Activated CD8-positive, alpha-beta memory T cell treated with anti-CD3 and anti-CD28 coated beads, Interleukin-2, amount 50 U/mL, for 1 hour (primary cell): ENCODE data around the gene HSBP1L1.

Source experiments
- DNase-seq: peaks from one replicate; pipeline ENCODE4 v3.0.0-alpha.2; 2020; ENCODE audit errors: extremely low read depth

The HSBP1L1 gene

DNA sequence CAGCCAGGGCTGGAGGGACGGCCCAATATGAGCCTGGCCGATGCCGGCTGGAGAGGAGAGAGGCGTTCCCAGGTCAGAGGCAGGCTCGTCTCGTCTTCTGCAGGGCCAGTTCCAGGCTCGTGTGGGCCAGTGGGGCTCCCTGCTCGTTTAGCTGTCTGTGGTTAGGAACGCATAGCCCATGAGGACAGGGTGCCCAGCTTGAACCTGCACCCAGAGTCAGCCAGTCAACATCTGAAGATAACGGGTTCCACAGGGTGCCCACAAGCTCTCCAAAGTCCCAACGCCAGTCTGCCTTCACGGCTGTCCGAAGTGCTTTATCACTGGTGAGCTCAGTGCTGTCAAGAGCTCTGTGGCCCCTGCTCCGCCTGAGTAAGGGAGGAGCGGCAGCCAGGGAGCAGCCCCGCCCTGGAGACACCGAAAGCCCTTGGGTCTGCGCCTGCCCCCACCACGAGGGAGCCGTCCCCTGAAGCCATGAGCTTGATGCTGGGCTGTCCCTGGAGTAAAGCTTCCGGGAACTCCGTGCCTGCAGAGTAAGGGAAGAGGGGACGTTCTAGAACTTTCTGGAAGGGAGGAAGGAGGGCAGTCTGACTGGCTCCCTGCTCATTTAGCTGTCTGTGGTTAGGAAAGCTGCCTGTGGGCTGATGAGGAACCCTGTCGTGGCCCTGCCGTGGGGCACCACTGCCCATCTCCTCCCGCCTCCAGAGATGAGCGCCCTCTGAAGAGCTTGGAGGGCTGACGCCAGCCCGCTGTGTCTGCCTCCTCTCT, 2.7 kb upstream of the HSBP1L1 start:
- DNase-seq = no peak

DNA sequence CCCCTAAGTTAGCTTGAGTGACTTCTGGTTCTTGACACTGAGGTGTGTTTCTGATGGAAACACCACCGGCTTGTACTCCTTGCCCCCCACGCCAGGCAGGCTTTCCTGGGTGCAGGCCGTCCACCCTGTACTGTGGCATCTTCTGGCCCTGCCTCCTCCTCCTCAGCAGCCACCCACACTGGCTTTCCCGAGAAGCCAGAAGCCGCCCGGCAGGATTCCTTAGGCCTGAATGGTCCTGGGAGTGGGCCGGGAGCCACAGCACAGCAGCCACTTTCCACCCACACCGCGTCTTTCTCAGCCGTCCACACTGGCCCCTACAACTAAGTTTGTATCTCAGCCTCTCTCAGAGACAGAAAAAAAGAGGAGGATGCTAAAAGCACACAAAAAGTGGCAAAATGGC, 2.1 kb upstream of the HSBP1L1 start:
- DNase-seq = no peak

DNA sequence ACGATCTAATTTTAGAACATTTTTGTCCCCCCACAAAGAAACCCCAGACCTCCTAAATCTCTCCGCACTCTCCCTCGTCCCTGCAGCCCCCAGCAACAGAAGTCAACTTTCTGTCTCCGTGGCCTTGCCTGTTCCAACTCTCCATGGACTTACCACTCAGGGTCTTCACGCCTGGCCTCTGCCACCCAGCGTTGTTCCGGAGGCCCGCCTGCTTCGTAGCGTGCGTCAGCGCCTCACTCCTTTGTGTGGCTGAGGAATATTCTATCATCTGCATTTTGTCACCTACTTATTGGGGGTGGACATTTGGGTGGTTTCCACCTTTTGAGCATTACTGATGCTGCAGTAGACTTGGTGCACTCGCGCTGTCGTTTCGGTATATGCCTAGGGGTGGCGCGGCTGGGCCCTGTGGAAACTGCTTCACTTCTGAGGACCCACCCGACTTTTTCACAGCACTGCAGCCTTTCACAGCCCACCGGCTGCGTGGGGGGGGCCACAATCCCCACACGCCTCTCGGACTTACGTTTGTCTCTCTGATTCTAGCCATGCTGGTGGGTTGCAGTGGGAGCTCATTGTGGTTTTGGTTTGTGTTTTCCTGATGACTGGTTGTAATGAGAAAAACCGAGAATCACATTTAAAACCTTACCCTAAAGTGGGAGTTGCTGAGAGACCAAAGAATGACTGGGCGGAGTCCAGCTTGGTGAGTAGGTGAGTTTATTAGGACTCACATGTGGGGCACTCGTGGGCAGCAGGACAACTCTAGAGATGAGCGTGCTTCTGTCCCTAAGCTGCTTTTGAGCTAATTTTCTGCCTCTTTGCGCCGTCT, 1.4 kb upstream of the HSBP1L1 start:
- DNase-seq = no peak

DNA sequence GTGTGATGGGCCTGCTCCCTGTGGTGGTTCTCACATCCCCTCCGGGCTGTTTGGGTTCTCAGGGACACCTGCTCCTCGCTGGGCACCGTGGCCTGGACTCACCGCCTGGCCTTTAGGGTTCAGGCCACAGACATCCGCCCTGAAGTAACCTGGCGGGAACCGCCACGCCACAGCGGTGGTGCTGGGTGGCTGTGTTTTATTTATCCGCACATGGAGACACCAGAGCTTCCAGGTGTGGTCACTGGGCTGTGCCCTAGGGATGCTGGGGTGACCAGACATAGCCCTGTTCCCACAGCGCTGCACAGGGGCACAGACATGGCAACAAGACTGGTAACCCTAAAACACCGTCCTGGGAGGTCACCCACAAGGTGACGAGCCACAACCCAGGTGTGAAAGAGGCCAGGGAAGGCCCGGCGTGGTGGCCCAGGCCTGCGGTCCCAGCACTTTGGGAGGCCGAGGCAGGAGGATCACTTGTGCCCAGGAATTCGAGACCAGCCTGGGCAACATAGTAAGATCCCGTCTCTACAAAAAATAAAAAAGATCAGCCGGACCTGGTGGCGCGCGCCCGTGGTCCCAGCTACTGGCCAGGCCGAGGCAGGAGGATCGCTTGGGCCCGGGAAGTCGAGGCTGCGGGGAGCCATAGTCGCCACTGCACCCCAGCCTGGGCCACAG, 649 bp upstream of the HSBP1L1 start:
- DNase-seq = no peak

DNA sequence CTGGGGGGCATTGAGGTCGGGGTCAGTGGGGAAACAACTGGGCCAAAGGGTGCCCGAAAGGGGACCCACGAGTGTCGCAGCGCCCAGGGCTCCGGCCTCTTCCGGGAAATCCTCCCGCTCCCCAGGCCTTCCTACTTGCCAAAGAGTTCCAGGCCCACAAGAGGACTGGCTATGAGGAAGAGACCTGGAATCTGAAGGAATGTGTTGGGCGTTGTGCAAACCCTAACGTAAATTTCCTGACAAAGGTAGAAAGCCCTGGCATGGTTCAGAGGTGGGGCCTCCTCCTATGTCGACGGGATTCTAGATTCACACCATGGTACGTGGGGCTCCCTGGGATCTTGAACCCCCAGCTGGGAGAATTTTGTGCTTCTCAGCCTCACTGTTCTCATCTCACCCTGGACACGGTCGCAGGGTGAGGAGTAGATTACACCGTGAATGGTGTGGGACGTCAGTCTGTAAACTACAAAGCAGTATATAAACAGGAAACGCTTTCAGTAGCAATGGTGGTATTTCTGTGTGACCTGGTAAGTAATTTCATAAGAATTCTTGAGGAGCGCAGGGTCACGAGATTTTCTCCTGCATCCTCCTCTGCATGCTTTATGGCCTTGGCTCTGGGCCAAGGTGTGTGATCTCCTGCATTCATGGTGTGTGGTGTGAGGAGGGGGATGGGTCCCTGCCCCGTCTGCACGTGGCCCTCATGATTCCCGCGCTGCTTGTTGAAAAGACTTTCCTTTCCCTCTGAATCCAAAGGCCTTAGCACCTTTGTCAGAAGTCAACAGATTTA, 868 bp downstream of the HSBP1L1 start:
- DNase-seq = no peak

DNA sequence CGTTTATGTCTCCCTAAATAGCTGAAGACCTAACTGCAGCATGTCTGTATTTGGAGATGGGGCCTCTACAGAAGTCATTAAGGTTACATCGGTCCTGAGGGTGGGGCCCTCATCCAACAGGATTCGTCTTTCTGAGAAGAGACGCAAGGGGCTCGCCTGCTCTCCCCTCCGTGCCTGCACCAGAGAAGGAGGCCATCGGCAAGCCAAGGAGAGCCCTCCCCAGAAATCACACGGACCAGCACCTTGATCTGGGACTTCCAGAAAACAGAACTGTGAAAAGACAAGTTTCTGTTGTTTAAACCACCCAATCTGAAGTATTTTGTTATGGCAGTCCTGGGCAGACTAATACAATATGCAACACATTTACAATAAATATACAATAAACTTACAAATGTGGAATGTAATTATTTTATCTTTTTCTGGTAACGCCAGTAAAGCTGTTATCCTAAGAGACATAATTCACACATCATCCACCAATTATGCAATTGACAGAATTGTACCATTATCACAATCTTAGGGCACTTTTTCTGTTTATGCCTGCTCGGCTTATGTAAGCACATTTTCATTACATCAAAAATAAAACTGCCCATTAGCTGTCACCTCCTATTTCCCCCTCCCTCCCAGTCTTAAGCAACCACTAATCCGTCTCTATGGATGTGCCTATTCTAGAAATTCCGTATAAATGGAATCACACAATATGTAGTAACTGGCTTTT, 6.1 kb downstream of the HSBP1L1 start:
- no peak for DNase-seq

DNA sequence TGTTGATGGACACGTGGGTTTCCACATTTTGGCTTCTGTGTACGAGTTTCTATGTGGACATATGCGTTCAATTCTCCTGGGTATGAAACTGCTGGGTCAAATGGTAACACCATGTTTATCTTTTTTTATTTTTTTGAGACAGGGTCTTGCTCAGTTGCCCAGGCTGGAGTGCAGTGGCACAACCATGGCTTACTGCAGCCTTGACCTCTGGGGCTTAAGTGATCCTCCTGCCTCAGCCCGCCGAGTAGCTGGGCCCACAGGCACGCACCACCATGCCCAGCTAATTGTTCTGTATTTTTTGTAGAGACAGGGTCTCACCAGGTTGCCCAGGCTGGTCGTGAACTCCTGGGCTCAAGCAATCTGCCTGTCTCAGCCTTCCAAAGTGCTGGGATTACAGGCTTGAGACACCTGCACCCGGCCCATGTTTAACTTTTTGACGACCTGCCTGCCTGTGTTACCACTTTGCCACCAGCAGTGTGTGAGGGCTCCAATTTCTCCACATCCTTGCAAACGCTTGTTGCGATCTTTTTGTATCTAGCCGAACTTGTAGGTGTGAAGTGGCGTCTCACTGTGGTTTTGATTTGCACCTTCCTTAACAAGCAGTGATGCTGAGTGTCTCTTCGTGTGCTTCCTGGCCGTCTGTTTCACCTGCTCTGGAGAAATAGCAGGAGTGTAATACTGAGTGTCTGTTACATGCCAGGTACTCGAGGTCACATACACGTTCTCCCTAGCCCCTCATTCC, 6.9 kb downstream of the HSBP1L1 start:
- no peak for DNase-seq

DNA sequence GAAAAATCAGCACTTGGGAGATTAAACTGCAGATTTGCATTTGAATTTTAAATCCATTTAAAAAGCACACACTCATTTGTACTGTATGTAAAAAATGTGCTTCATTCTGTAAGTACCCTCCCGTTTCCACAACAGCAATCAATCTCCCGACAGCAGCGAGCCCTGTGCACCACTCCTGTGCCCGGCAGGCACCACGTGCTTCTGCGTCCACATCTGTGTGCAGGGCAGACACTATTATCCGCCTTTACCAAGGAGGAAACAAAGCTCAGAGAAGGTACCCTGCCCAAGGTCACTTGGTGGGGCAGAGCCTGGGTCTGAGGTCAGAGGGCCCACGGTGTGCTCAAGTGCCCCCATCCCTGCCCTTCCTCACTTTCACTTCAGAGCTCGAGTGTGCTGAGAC, 7.5 kb downstream of the HSBP1L1 start:
- no peak for DNase-seq

DNA sequence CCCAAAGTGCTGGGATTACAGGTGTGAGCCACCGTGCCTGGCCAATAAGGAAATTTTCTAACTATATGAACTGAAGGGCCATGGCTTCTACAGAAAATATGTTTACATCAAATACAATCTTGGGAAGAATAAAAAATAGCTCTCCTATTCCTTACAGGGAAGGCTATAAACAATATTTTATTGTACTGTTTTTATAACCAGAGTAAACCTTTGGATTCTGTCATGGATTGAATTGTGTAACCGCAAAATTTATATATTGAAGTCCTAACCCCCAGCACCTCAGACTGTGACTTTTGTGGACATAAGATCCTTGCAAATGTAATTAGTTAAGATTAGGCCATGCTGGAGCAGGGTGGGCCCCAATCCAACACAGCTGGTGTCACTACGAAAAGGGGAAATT, 8.3 kb downstream of the HSBP1L1 start:
- DNase-seq = no peak

DNA sequence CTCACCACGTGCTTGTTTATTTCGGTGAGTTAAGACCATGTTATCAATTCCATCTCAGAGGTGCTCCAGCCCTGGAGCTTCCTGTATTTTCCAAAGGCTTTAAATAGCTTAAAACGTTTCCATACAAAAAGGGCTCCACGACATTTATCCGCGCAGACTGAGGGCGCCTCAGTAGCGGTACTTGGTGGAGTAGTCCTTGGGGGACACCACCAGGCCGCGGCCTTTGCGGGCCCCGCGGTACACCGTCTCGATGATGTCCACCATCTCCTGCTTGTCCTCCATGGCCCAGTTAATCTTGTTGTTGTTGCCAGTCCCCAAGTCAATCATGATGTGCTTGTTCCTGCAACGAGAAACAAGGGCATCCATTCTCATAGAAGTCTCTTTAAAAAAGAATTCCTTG, 9.1 kb downstream of the HSBP1L1 start:
- DNase-seq = no peak

DNA sequence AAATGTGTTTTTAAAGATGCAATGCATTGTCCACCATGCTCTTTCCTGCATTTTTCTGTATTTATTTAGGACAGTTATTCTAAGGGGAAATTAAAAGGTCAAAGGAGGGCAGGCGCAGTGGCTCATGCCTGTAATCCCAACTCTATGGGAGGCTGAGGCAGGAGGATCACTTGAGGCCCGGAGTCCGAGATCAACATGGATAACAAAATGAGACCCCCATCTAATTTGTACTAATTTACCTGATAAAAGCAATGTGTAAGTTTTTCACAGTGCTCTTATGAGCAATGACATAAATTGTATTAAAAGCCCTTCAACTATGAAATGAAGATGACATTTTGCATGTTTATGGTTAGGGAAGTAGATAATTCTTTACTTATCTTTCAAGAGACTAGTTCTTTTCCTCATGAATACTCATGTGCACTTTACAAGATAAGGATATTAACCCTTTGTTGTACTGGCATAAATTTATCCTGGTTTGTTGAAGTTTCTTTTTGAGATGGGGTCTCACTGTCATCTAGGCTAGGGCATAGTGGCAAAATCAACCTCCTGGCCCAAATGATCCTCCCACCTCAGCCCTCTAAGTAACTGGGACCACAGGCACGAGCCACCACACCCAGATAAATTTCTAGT, 9.7 kb downstream of the HSBP1L1 start:
- no peak for DNase-seq

DNA sequence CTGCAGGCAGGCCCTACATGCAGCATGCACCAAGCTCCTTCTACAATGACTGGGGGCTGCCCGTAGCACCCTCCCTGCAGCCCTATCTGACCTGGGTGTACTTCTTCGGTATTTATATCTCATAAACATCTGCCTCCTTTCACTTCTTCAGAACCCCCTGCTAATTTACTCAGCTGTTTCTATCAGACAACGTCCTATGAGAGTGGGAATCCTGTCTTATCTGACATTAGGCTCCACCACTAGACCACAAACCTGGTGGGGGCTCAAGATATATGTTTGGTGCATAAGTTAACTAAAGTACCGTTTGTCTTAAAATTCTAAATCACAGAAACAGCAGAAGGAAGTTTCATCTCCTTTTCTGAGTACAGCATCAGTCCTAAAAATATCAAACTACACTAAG, 10.6 kb downstream of the HSBP1L1 start:
- no peak for DNase-seq

DNA sequence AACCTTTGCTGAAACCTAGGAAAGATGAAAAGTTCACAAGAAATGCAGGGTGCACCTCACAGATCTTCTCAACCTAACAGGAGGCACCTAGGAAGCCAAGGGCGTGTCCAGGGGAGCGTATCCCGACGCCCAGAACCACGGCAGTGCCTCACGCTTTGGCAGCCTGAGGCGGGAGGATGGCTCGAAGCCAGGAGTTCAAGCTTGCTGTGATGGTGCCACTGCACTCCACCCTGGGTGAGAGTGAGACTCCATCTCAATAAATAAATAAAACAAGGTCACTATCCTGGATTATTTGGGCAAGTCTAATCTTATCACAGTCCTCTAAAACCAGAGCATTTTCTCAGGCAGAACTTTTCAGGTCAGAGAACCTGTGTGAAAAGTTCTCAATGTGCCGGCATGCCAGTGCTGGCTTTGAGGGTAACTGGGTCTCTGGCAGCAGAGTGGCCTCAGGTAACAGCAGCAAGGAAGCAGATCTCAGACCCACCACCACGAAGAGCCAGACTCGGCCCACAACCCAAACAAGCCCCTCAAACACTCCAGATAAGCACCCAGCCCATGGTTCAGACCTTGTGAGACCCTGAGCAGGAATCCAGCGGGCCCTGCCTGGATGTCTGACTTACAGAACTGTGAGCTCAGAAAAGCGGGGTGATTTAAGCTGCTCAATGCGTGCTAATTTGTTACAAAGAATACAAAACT, 11.7 kb downstream of the HSBP1L1 start:
- no peak for DNase-seq

DNA sequence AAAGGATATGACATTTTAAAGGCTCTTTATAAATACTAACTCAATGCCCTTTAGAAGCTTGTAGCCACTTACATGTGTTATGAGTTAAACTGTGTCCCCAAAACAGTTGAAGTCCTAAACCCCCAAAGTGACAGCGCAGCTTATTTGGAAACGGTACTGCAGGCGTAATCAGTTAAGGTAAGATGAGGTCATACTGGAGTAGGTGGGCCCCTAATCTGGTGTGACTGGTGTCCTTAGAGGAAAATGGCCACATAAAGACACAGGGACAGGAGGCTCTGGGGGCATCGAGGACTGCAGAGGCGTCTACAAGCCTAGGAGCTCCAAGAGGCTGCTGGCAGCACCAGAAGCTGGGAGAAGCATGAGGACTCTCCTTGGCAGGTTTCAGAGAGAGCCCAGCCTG, 15.4 kb downstream of the HSBP1L1 start:
- DNase-seq = no peak

DNA sequence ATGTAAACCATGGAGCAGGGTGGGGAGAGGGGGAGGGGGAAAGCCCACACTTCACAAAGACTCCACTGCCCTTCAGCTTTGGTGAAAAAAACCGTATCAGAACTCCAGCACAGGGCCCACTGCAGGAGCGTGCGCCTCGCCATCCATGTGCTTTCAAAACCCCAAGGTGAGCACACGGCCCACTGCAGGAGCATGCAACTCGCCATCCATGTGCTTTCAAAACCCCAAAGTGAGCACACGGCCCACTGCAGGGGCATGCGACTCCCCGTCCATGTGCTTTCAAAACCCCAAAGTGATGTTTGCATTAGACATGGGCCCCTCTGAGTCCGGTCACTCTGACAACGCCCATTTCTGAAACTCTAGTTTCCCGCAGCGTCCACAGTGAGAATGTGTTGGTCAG, 16.1 kb downstream of the HSBP1L1 start:
- no peak for DNase-seq

DNA sequence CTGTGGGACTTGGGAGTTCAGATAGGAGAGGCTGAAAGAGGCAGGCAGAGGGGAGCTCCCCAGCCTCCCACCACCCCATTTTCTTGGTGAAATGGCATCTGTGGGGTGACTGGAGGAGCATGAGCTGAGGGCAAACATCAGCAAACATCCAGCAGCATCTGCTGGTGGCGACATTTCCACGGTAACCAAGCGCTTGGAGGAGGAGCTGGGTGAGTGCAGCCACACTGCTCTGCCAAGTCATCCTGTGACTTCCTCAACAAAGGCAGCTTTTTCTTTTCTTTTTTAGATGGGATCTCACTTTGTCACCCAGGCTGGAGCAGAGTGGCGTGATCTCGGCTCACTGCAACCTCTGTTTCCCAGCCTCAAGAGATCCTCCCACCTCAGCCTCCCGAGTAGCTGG, 18.3 kb downstream of the HSBP1L1 start:
- DNase-seq = no peak

DNA sequence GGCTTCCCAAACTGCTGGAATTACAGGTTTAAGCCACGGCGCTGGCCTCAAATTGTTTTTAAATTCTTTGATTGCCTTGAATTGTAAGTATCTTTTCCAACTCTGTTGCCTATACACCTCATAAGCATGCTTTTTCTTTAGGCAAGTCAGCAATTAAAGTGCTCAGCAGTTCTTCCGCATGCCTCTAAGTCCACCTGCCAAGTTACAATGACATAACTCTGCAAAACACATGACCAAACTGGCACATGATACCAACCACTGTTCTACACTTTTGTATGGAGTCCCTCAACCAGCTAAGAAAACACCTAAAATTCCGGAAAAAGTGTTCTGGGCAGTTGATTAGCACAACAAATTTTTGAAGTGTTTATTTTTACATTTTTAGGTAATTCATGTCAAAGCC, 18.8 kb downstream of the HSBP1L1 start:
- no peak for DNase-seq

DNA sequence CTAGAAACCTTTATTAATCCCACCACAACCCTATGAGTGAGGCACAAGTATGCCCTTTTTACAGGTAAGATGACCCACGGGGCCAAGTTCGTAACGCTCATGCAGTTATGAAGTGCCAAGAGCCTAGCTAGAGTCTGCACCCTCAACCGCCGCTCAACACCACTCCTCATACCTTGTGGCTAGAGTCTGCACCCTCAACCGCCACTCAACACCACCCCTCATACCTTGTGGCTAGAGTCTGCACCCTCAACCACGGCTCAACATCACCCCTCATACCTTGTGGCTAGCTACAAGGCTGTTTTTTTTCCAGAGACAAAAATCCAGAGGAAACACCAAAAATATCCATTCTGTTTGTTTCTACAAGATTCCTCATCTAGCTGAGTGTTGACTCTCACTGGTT, 19.4 kb downstream of the HSBP1L1 start:
- no peak for DNase-seq

DNA sequence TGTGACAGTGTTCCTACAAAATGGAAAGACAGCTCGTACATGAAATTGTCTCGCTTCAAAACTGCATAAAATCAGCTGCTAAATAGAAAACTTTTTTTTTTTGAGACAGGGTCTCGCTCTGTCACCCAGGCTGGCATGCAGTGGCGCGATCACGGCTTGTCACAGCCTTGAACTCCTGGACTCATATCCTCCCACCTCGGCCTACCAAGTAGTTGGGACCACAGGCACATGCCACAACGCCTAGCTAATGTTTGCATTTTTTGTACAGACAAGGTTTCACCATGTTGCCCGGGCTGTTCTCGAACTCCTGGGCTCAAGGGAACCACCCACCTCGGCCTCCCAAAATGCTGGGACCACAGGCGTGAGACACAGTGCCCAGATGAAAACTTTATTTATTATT, 20.7 kb downstream of the HSBP1L1 start:
- no peak for DNase-seq

DNA sequence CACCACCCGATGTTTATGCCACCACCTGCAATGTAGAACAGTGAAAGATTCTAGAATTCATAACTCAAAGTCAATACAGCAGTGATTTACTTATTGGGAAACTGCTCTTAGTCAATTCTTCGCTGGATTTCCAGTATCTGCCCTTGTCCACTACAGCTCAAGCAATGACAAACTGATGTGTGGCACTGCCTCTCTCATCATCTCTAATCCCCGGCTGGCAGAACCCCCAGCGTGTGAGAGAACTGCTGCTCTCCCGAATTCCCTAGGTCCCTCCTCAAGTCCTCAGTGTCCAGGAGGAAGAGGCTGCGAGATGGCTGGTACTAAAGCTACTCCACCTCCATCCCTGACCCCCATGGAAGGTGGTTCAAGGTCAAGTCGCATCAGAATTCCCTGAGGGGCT, 22.3 kb downstream of the HSBP1L1 start:
- DNase-seq = no peak
